Measurements from ENCODE around the gene PALD1.
"Not testable (repeated sequence)": the region's sequence is repeated elsewhere in the genome, so short reads cannot be mapped to it uniquely, and the experiment has no call there.

The PALD1 gene

GRCh38 chr10:70482982-70483760 is 4.6 kb downstream of the PALD1 start:
- DNase-seq = no peak

GRCh38 chr10:70483872-70484271 is 5.3 kb downstream of the PALD1 start:
- not testable (repeated sequence) for DNase-seq

GRCh38 chr10:70487824-70488223 is 9.3 kb downstream of the PALD1 start:
- no peak for DNase-seq

GRCh38 chr10:70490142-70490541 is 11.6 kb downstream of the PALD1 start:
- DNase-seq = no peak

GRCh38 chr10:70491614-70492013 is 13.0 kb downstream of the PALD1 start:
- DNase-seq = no peak

- DNase-seq = no peak
These were observed 14.5 kb downstream of the PALD1 start for GRCh38 chr10:70492786-70493659.

- DNase-seq = no peak
These were observed 15.2 kb downstream of the PALD1 start for GRCh38 chr10:70493660-70494234.

- no peak for DNase-seq
These were observed 16.0 kb downstream of the PALD1 start for GRCh38 chr10:70494536-70494935.

GRCh38 chr10:70494966-70495365 is 16.4 kb downstream of the PALD1 start:
- no peak for DNase-seq

GRCh38 chr10:70495691-70496261 is 17.2 kb downstream of the PALD1 start:
- no peak for DNase-seq

GRCh38 chr10:70496341-70497119 is 18.0 kb downstream of the PALD1 start:
- DNase-seq = no peak

- DNase-seq = no peak
These were observed 18.6 kb downstream of the PALD1 start for GRCh38 chr10:70497120-70497545.

GRCh38 chr10:70498970-70499835 is 20.6 kb downstream of the PALD1 start:
- no peak for DNase-seq

- no peak for DNase-seq
These were observed 21.2 kb downstream of the PALD1 start for GRCh38 chr10:70499836-70500167.

GRCh38 chr10:70500368-70500767 is 21.8 kb downstream of the PALD1 start:
- no peak for DNase-seq

- no peak for DNase-seq
These were observed 22.3 kb downstream of the PALD1 start for GRCh38 chr10:70500812-70501301.

- DNase-seq = no peak
These were observed 23.8 kb downstream of the PALD1 start for GRCh38 chr10:70502406-70502805.

GRCh38 chr10:70503776-70504175 is 25.2 kb downstream of the PALD1 start:
- DNase-seq = no peak

- DNase-seq = no peak
These were observed 26.2 kb downstream of the PALD1 start for GRCh38 chr10:70504521-70505358.

GRCh38 chr10:70505908-70506307 is 27.3 kb downstream of the PALD1 start:
- DNase-seq = no peak

Data from NCI-H345 (cell line).